ENCODE results near the gene SLC35B1.

DNA sequence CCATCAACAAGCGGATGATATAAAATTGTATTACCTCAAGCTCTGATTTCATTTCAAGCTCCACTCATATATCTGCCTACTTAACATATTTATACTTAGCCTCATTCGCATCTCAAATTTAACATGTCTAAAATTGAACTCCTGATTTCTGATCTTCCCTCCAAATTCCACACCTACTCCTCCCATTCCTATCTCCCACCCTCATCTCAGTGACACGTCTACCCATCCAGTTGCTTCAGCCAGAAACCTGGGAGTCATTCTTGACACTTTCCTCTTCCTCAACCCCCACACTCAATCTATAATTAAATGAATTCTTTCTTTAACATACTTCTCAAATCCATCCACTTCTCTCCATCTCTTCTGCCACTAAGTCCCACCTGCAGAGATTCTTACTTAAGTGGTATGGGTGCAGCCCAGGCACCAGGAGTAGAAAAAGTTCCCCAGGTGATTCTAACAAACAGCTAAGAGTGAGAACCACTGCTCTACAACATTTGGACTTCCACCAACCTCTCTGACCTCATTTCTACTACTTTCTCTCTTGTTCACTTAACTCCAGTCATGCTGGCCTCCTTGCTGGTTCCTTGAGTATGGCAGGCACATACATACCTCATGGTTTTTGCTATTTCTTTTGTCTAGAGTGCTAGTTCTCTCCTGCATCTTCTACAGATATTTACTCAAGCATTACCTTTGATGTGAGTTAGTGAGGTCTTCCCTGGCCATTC lies 47.9 kb downstream of the SLC35B1 start:
- TF ChIP-seq, protein P1, sequence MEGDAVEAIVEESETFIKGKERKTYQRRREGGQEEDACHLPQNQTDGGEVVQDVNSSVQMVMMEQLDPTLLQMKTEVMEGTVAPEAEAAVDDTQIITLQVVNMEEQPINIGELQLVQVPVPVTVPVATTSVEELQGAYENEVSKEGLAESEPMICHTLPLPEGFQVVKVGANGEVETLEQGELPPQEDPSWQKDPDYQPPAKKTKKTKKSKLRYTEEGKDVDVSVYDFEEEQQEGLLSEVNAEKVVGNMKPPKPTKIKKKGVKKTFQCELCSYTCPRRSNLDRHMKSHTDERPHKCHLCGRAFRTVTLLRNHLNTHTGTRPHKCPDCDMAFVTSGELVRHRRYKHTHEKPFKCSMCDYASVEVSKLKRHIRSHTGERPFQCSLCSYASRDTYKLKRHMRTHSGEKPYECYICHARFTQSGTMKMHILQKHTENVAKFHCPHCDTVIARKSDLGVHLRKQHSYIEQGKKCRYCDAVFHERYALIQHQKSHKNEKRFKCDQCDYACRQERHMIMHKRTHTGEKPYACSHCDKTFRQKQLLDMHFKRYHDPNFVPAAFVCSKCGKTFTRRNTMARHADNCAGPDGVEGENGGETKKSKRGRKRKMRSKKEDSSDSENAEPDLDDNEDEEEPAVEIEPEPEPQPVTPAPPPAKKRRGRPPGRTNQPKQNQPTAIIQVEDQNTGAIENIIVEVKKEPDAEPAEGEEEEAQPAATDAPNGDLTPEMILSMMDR (IDR thresholded peaks at IDR 0.05): no peak
- no peak for TF ChIP-seq POLR2A (IDR thresholded peaks at IDR 0.05)
- no peak for TF ChIP-seq EP300 (IDR thresholded peaks at IDR 0.05)
